Natural killer cell (primary cell): ENCODE data around the gene BSG. TPM values are rescaled to one million over a fixed set of nuclear protein-coding genes. Genes with fewer than 3 reads are reported as not detected.

Experiments used
- ATAC-seq, 3 donors: fragments of 150-1000 bp in 2 of 3; fragments of 200-7000 bp in 1 of 3; cut with Tn5 transposase; 1 replicate in 1 of 3; 2 replicates in 2 of 3; pipeline ENCODE4 v1.10.0; 2021; ENCODE audit warnings: mild to moderate bottlenecking in 2 of 3, moderate library complexity in 2 of 3
- DNase-seq, 2 donors: peaks; one replicate each; pipeline versions ENCODE4 v3.0.0 to v3.0.0-alpha.2; 2013 to 2021; ENCODE audit warnings: mixed read lengths in 1 of 2
- H3K27ac ChIP-seq: one replicate; pipeline ENCODE4 v1.5.1; 2013; ENCODE audit warnings: mild to moderate bottlenecking, low read length
- H3K27me3 ChIP-seq: one replicate; pipeline ENCODE4 v1.6.1; 2013; ENCODE audit warnings: low read length; ENCODE audit not compliant: control insufficient read depth, insufficient read depth
- H3K36me3 ChIP-seq: one replicate; pipeline ENCODE4 v1.6.1; 2013; ENCODE audit warnings: low read length; ENCODE audit not compliant: control insufficient read depth, insufficient read depth
- H3K4me1 ChIP-seq: one replicate; pipeline ENCODE4 v1.6.1; 2013; ENCODE audit warnings: low read length; ENCODE audit not compliant: control insufficient read depth, insufficient read depth
- H3K4me3 ChIP-seq: one replicate; pipeline ENCODE4 v1.5.1; 2013; ENCODE audit warnings: low read length
- H3K9me3 ChIP-seq: one replicate; pipeline ENCODE4 v1.6.1; 2013; ENCODE audit warnings: low read length; ENCODE audit not compliant: control insufficient read depth, insufficient read depth
- H3K27ac Mint-ChIP-seq, 2 donors: one replicate each; pipeline ENCODE4 v1.8.0; 2022; ENCODE audit warnings: mild to moderate bottlenecking in 2 of 2, mixed read lengths in 2 of 2, moderate library complexity in 1 of 2
- H3K27me3 Mint-ChIP-seq, 2 donors: one replicate each; pipeline ENCODE4 v1.8.0; 2022; ENCODE audit warnings: low read depth in 2 of 2, mixed read lengths in 2 of 2
- H3K36me3 Mint-ChIP-seq: one replicate; pipeline ENCODE4 v1.8.0; 2022; ENCODE audit warnings: mixed read lengths
- H3K4me1 Mint-ChIP-seq, 2 donors: one replicate each; pipeline ENCODE4 v1.8.0; 2022; ENCODE audit warnings: mixed read lengths in 2 of 2
- H3K4me3 Mint-ChIP-seq: one replicate; pipeline ENCODE4 v1.8.0; 2022; ENCODE audit warnings: mild to moderate bottlenecking, moderate library complexity, mixed read lengths
- H3K9me3 Mint-ChIP-seq, 2 donors: one replicate each; pipeline ENCODE4 v1.8.0; 2022; ENCODE audit warnings: mixed read lengths in 2 of 2
- CTCF ChIP-seq: fragments of 200-600 bp; IDR thresholded peaks from one replicate; pipeline ENCODE4 v1.8.0; 2022; ENCODE audit warnings: antibody characterized with exemption
- WGBS: methylation state at CpG from one replicate; pipeline ENCODE4 v1.1.7; 2013; ENCODE audit warnings: missing lambda C conversion rate; ENCODE audit not compliant: insufficient coverage; 5-methylcytosine and 5-hydroxymethylcytosine counted together
- intact Hi-C: fragments of 100-400 bp; cut with micrococcal nuclease; formaldehyde crosslinking; loops from one replicate; pipeline ENCODE4 v1.14.2; 2022
- total RNA-seq, 4 donors: library from RNA; stranded (reverse); fragments of 120-200 nt in 1 of 4; gene quantifications; one replicate each; pipeline versions ENCODE4 v1.2.3 to v1.2.4, GENCODE V29; 2013 to 2022

Gene BSG
- total RNA-seq, 3 donors from 2014 or later (not counting 1 experiment from before 2014, with no cell fraction given), result 229 to 248 (median 236) TPM

- Histone ChIP-seq H3K27me3 (no peaks in the 10 kb centered on the region), H3K27ac (no peak overlapping the region), H3K36me3 (peaks cover 17% of the 10 kb centered on the region), H3K4me1 (peaks cover 38% of the 10 kb centered on the region), H3K4me3 (no peak overlapping the region), H3K9me3 (no peaks in the 10 kb centered on the region)
- H3K4me3 Mint-ChIP-seq, result peak overlapping the region; percentile 25
- H3K27ac Mint-ChIP-seq, result peak overlapping the region; percentile 31 to 42
- H3K36me3 Mint-ChIP-seq, result no peaks in the 10 kb centered on the region
- TF ChIP-seq CTCF, result no peak
- intact Hi-C loops, result no loop called here
- ATAC-seq, result no peak
- no peaks in the 10 kb centered on the region for H3K27me3 Mint-ChIP-seq
- DNase-seq, result peak in 1 of 2 donors; percentile 4
- H3K4me1 Mint-ChIP-seq, result peaks cover 12 to 38% of the 10 kb centered on the region in 2 donors
- no peaks in the 10 kb centered on the region for H3K9me3 Mint-ChIP-seq
- 89% methylated on average over 26 of the region's 26 CpGs for WGBS
These were observed 24.3 kb upstream of the BSG start for GRCh38 chr19:547836-548720.

- H3K4me3 ChIP-seq, result no peak overlapping the region
- H3K9me3 ChIP-seq, result no peaks in the 10 kb centered on the region
- WGBS, result 89% methylated on average over 51 of the region's 52 CpGs
- peaks cover 17% of the 10 kb centered on the region for H3K36me3 ChIP-seq
- DNase-seq (no peak), ATAC-seq (no peak)
- H3K4me1 Mint-ChIP-seq, result peaks cover 3 to 28% of the 10 kb centered on the region in 2 donors
- no peaks in the 10 kb centered on the region for H3K27me3 Mint-ChIP-seq
- H3K36me3 Mint-ChIP-seq, result no peaks in the 10 kb centered on the region
- H3K27ac Mint-ChIP-seq, result no peak overlapping the region
- no peaks in the 10 kb centered on the region for H3K9me3 Mint-ChIP-seq
- no peak for TF ChIP-seq CTCF
- no peaks in the 10 kb centered on the region for H3K27me3 ChIP-seq
- intact Hi-C loops, result no loop called here
- no peak overlapping the region for H3K27ac ChIP-seq
- no peak overlapping the region for H3K4me3 Mint-ChIP-seq
- peaks cover 27% of the 10 kb centered on the region for H3K4me1 ChIP-seq
These were observed 23.2 kb upstream of the BSG start for GRCh38 chr19:548886-549830.

GRCh38 chr19:554817-555216 is 17.6 kb upstream of the BSG start:
- Mint-ChIP-seq H3K27me3 (no peaks in the 10 kb centered on the region), H3K4me1 (peaks cover 0 to 15% of the 10 kb centered on the region in 2 donors), H3K9me3 (no peaks in the 10 kb centered on the region), H3K4me3 (no peak overlapping the region), H3K27ac (no peak overlapping the region), H3K36me3 (no peaks in the 10 kb centered on the region)
- TF ChIP-seq CTCF, result no peak
- Histone ChIP-seq H3K4me3 (no peak overlapping the region), H3K36me3 (no peaks in the 10 kb centered on the region), H3K9me3 (no peaks in the 10 kb centered on the region), H3K4me1 (peaks cover 8% of the 10 kb centered on the region), H3K27ac (no peak overlapping the region), H3K27me3 (no peaks in the 10 kb centered on the region)
- DNase-seq, result no peak
- 88% methylated on average over 20 of the region's 20 CpGs for WGBS
- no peak for ATAC-seq
- intact Hi-C loops, result no loop called here
